Central memory CD8-positive, alpha-beta T cell (primary cell): ENCODE results near the gene SSC4D.
A peak's percentile ranks its signal among the peaks of the same experiment; 100 is the strongest.
"Not testable (repeated sequence)": the region's sequence is repeated elsewhere in the genome, so short reads cannot be mapped to it uniquely, and the experiment has no call there.

ENCODE experiments used
- ATAC-seq: fragments of 150-1000 bp; cut with Tn5 transposase; replicated peaks from 2 replicates; pipeline ENCODE4 v1.10.0; 2022; ENCODE audit warnings: mild to moderate bottlenecking, moderate FRiP score, moderate number of reproducible peaks; ENCODE audit not compliant: poor library complexity, severe bottlenecking; ENCODE audit errors: extremely low read depth
- DNase-seq, 2 donors: peaks; one replicate each; pipeline ENCODE4 v3.0.0; 2021; ENCODE audit warnings: low spot score in 2 of 2
- H3K27ac Mint-ChIP-seq: one replicate; pipeline ENCODE4 v1.8.0; 2022; ENCODE audit warnings: low read depth, mild to moderate bottlenecking, moderate library complexity, mixed read lengths
- H3K27me3 Mint-ChIP-seq: one replicate; pipeline ENCODE4 v1.8.0; 2022; ENCODE audit warnings: mixed read lengths
- H3K36me3 Mint-ChIP-seq: one replicate; pipeline ENCODE4 v1.8.0; 2022; ENCODE audit warnings: mild to moderate bottlenecking, moderate library complexity, mixed read lengths; ENCODE audit not compliant: insufficient read depth
- H3K4me1 Mint-ChIP-seq: one replicate; pipeline ENCODE4 v1.8.0; 2022; ENCODE audit warnings: mixed read lengths
- H3K4me3 Mint-ChIP-seq: one replicate; pipeline ENCODE4 v1.8.0; 2022; ENCODE audit warnings: mild to moderate bottlenecking, moderate library complexity, mixed read lengths
- H3K9me3 Mint-ChIP-seq: one replicate; pipeline ENCODE4 v1.8.0; 2022; ENCODE audit warnings: mixed read lengths

The SSC4D gene

DNA sequence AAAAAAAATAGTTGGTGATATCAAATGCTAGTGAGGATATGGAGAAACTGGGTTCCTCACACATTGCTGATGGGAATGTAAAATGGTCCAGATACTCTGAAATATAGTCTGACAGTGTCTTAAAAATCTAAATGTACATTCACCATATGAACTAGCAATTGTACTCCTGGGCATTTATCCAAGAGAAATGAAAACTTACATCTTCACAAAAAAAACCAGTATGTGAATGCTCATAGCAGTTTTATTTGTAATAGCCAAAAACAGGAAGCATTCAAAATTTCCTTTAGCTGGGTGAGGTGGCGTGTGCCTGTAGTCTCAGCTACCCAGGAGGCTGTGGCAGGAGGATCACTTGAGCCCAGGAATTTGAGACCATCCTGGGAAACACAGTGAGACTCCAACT, 2.1 kb upstream of the SSC4D start:
- no peak for ATAC-seq
- Mint-ChIP-seq H3K27me3 (no peaks in the 10 kb centered on the region), H3K36me3 (peaks cover 2% of the 10 kb centered on the region), H3K4me3 (no peak overlapping the region), H3K27ac (no peak overlapping the region), H3K9me3 (no peaks in the 10 kb centered on the region), H3K4me1 (no peaks in the 10 kb centered on the region)
- no peak for DNase-seq

DNA sequence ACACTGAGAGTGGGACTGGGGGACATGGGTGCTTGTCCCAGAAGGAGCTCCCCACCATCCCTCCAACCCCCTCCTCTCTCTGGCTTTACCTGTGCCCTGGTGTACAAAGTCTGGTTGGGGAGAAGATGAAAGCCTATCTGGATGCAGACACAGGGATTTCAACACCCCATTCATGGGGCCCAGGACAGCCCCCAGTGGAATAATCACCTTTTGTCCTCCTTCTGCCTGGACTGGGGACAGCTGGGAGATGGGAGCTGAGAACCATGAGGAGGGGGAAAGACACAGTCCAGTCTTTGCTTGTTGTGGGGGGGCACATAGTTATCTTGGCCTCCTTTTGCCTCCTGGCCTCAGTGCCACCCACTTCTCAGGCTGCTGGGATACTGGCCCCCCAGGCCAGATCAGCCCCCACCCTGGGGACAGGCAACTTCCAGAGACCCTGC, 1.4 kb downstream of the SSC4D start:
- Mint-ChIP-seq H3K4me3 (no peak overlapping the region), H3K27ac (no peak overlapping the region)

DNA sequence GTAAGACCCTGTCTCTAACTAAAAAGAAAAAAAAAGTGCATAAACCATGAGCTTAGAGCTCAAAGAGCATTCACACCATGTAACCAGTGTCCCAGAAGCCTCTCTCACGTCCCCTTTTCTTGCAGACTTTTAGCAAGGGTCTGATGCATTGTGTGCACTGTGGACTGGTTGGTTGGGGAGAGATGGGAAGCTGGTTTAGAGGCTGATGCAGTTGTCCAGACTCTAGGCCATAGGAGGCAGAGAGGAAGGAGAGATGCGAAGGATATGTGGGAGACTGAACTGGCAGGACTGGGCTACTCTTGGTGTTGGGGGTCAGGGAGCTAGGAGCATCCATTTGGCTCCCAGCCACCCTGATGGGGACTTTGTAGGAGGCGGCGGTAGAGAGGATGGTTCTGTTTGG, 1.8 kb downstream of the SSC4D start:
- no peak overlapping the region for H3K27ac Mint-ChIP-seq
- H3K4me3 Mint-ChIP-seq: no peak overlapping the region
- ATAC-seq (no peak), DNase-seq (no peak)
- no peaks in the 10 kb centered on the region for H3K4me1 Mint-ChIP-seq
- no peaks in the 10 kb centered on the region for H3K9me3 Mint-ChIP-seq
- peaks cover 2% of the 10 kb centered on the region for H3K36me3 Mint-ChIP-seq
- no peaks in the 10 kb centered on the region for H3K27me3 Mint-ChIP-seq

More for the DNA sequence above, 1.4 kb downstream of the SSC4D start:
- H3K4me1 Mint-ChIP-seq: no peaks in the 10 kb centered on the region
- no peak for ATAC-seq
- peaks cover 2% of the 10 kb centered on the region for H3K36me3 Mint-ChIP-seq
- no peaks in the 10 kb centered on the region for H3K9me3 Mint-ChIP-seq
- no peak for DNase-seq
- H3K27me3 Mint-ChIP-seq: no peaks in the 10 kb centered on the region

DNA sequence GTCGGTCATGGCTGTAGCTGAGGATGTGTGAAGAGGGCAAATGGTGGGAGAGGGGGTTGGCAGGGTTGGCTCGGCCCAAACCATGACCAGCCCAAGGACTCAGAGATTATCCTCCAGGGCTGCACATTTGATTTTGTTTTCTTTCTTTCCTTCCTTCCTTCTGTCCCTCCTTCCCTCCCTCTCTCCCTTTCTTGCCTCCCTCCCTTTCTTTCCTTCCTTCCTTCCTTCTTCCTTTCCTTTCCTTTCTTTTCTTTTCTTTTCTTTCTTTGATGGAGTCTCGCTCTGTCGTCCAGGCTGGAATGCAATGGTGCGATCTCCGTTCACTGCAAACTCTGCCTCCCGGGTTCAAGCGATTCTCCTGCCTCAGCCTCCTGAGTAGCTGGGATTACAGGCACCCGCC, 3.8 kb downstream of the SSC4D start:
- Mint-ChIP-seq H3K36me3 (peaks cover 2% of the 10 kb centered on the region), H3K27me3 (no peaks in the 10 kb centered on the region), H3K9me3 (no peaks in the 10 kb centered on the region), H3K27ac (no peak overlapping the region), H3K4me1 (no peaks in the 10 kb centered on the region), H3K4me3 (no peak overlapping the region)
- no peak for ATAC-seq
- DNase-seq: no peak

- ATAC-seq (no peak), DNase-seq (no peak)
- Mint-ChIP-seq H3K9me3 (no peaks in the 10 kb centered on the region), H3K36me3 (no peaks in the 10 kb centered on the region), H3K4me3 (no peak overlapping the region), H3K27me3 (no peaks in the 10 kb centered on the region), H3K4me1 (no peaks in the 10 kb centered on the region), H3K27ac (no peak overlapping the region)
Observed at GRCh38 chr7:76403780-76404494, 5.6 kb downstream of the SSC4D start.

DNA sequence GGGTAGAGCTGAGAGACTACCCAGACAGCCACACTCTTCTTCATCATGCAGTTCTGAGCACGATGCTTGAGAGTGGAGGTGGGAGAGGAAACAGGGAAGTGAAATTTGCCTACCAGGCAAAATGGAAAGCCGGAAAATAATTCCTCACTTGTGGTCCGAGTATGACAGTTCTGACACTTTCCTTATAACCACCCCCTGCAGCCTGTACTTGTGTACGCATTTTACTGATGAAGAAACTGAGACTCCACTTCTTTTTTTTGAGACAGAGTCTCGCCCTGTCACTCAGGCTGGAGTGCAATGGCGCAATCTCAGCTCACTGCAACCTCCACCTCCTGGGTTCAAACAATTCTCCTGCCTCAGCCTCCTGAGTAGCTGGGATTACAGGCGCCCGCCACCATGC, 6.4 kb downstream of the SSC4D start:
- not testable (repeated sequence) for H3K27ac Mint-ChIP-seq, H3K4me1 Mint-ChIP-seq, ATAC-seq, H3K36me3 Mint-ChIP-seq, H3K4me3 Mint-ChIP-seq, H3K9me3 Mint-ChIP-seq, DNase-seq, H3K27me3 Mint-ChIP-seq

DNA sequence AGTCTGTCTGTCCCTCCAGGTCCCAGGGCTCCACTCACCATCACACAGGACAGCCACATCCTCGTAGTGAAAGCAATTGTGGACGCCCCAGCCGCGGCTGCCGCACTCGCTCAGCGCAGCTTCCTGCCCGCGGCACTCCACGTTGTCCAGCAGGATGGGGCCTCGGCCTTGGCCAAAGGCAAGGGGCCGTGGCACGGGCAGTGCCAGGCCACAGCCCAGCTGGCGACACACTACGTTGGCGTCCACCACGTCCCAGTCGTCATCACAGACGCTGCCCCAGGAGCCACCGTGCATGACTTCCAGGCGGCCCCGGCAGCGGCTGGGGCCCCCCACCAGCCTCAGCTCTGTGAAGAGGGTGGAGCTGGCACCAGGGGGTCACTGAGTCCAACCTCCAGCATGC, 9.2 kb downstream of the SSC4D start:
- H3K9me3 Mint-ChIP-seq: no peaks in the 10 kb centered on the region
- ATAC-seq: no peak
- no peak overlapping the region for H3K4me3 Mint-ChIP-seq
- DNase-seq: no peak
- no peaks in the 10 kb centered on the region for H3K36me3 Mint-ChIP-seq
- no peak overlapping the region for H3K27ac Mint-ChIP-seq
- no peaks in the 10 kb centered on the region for H3K27me3 Mint-ChIP-seq
- peaks cover 7% of the 10 kb centered on the region for H3K4me1 Mint-ChIP-seq

- Mint-ChIP-seq H3K36me3 (peaks cover 6% of the 10 kb centered on the region), H3K4me1 (peaks cover 12% of the 10 kb centered on the region), H3K27me3 (no peaks in the 10 kb centered on the region), H3K9me3 (no peaks in the 10 kb centered on the region), H3K4me3 (peak overlapping the region; percentile 71), H3K27ac (peak overlapping the region; percentile 5)
- peak; percentile 45 to 50 for DNase-seq
- peak; percentile 54 for ATAC-seq
Observed at GRCh38 chr7:76397409-76398183, 11.9 kb downstream of the SSC4D start.

- no peaks in the 10 kb centered on the region for H3K27me3 Mint-ChIP-seq
- H3K27ac Mint-ChIP-seq: no peak overlapping the region
- H3K36me3 Mint-ChIP-seq: peaks cover 6% of the 10 kb centered on the region
- H3K4me1 Mint-ChIP-seq: peaks cover 12% of the 10 kb centered on the region
- ATAC-seq (no peak), DNase-seq (no peak)
- no peaks in the 10 kb centered on the region for H3K9me3 Mint-ChIP-seq
- H3K4me3 Mint-ChIP-seq: peak overlapping the region; percentile 71
Observed at GRCh38 chr7:76396864-76397263, 12.6 kb downstream of the SSC4D start.

- Mint-ChIP-seq H3K4me1 (peaks cover 12% of the 10 kb centered on the region), H3K9me3 (no peaks in the 10 kb centered on the region), H3K4me3 (no peak overlapping the region), H3K27ac (no peak overlapping the region), H3K36me3 (peaks cover 6% of the 10 kb centered on the region), H3K27me3 (no peaks in the 10 kb centered on the region)
- ATAC-seq (no peak), DNase-seq (no peak)
Observed at GRCh38 chr7:76395965-76396726, 13.4 kb downstream of the SSC4D start.

DNA sequence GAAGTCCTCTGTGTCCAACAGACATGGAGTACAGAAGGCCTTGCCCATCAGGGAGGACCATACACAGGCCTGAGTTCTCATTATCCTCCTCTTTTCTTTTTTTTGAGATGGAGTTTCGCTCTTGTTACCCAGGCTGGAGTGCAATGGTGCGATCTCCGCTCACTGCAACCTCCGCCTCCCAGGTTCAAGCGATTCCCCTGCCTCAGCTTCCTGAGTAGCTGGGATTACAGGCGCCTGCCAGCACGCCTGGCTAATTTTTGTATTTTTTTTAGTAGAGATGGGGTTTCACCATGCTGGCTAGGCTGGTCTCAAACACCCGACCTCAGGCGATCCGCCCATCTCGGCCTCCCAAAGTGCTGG, 13.9 kb downstream of the SSC4D start:
- ATAC-seq, H3K27me3 Mint-ChIP-seq, H3K9me3 Mint-ChIP-seq, H3K27ac Mint-ChIP-seq, H3K4me3 Mint-ChIP-seq, DNase-seq, H3K36me3 Mint-ChIP-seq: not testable (repeated sequence)
- H3K4me1 Mint-ChIP-seq: peaks cover 12% of the 10 kb centered on the region

DNA sequence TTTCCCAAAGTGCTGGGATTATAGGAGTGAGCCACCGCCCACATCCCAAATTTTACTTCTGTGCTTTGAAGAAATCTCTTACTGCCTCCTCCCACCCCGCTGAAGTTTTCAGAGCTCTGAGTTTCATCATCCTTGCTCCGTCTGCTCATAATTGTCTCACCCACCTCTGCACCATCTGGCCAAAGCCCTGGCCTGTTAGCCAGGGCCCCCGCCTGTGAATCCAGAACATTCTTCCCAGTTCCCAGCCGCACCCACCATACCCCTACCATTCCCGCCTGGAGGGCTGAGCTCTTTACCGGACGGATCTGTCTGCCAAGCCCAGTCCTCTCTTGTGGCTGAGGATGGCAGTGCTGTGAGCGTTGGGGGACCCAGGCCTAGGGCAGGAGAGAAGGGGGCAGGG, 14.5 kb downstream of the SSC4D start:
- DNase-seq (no peak), ATAC-seq (no peak)
- no peaks in the 10 kb centered on the region for H3K27me3 Mint-ChIP-seq
- peaks cover 12% of the 10 kb centered on the region for H3K4me1 Mint-ChIP-seq
- H3K27ac Mint-ChIP-seq: no peak overlapping the region
- H3K9me3 Mint-ChIP-seq: no peaks in the 10 kb centered on the region
- H3K4me3 Mint-ChIP-seq: peak overlapping the region; percentile 34
- H3K36me3 Mint-ChIP-seq: peaks cover 6% of the 10 kb centered on the region
